Measurements from ENCODE around the gene ARHGAP8. TPM values are rescaled to one million over a fixed set of nuclear protein-coding genes. Genes with fewer than 3 reads are reported as not detected.
"Not testable (repeated sequence)": the region's sequence is repeated elsewhere in the genome, so short reads cannot be mapped to it uniquely, and the experiment has no call there.

Gene ARHGAP8
- total RNA-seq, 2 experiments from 2014 or later = 2.1 to 3.2 TPM

- Mint-ChIP-seq H3K4me1 (ENCODE audit: low read depth) (no peaks in the 10 kb centered on the region), H3K9me3 (peaks cover 3% of the 10 kb centered on the region), H3K36me3 (ENCODE audit: low read depth) (no peaks in the 10 kb centered on the region), H3K27ac (no peak overlapping the region), H3K4me3 (no peak overlapping the region), H3K27me3 (no peaks in the 10 kb centered on the region)
- intact Hi-C loops (cut with micrococcal nuclease) = no loop called here
- CTCF ChIA-PET = no interaction called here
- no peak for TF ChIP-seq CTCF (IDR thresholded peaks at IDR 0.05)
- POLR2A ChIA-PET = no interaction called here
- no peak for DNase-seq
- ATAC-seq = no peak
These were observed 95.5 kb downstream of the ARHGAP8 start for GRCh38 chr22:44847892-44848291.

- Mint-ChIP-seq H3K4me1 (ENCODE audit: low read depth) (no peaks in the 10 kb centered on the region), H3K4me3 (no peak overlapping the region), H3K27me3 (no peaks in the 10 kb centered on the region), H3K27ac (no peak overlapping the region), H3K9me3 (peaks cover 3% of the 10 kb centered on the region), H3K36me3 (ENCODE audit: low read depth) (no peaks in the 10 kb centered on the region)
- DNase-seq = no peak
- POLR2A ChIA-PET = no interaction called here
- CTCF ChIA-PET = interaction anchor here (1.3 kb wide), 1 partner anchor 28 kb away, joined by 3 read pairs; no protein-coding TSS in a partner anchor
- intact Hi-C loops (cut with micrococcal nuclease) = no loop called here
- no peak for ATAC-seq
- TF ChIP-seq CTCF (IDR thresholded peaks at IDR 0.05) = no peak
These were observed 95.9 kb downstream of the ARHGAP8 start for GRCh38 chr22:44848296-44848741.

- H3K9me3 Mint-ChIP-seq = peaks cover 3% of the 10 kb centered on the region
- no peaks in the 10 kb centered on the region for H3K36me3 Mint-ChIP-seq (ENCODE audit: low read depth)
- H3K27ac Mint-ChIP-seq = no peak overlapping the region
- intact Hi-C loops (cut with micrococcal nuclease) = no loop called here
- ATAC-seq (no peak), DNase-seq (no peak)
- no peak overlapping the region for H3K4me3 Mint-ChIP-seq
- TF ChIP-seq CTCF (IDR thresholded peaks at IDR 0.05) = no peak
- H3K27me3 Mint-ChIP-seq = no peaks in the 10 kb centered on the region
- H3K4me1 Mint-ChIP-seq (ENCODE audit: low read depth) = no peaks in the 10 kb centered on the region
- ChIA-PET CTCF (interaction anchor here (1.3 kb wide), 1 partner anchor 28 kb away, joined by 3 read pairs; no protein-coding TSS in a partner anchor), POLR2A (no interaction called here)
These were observed 96.5 kb downstream of the ARHGAP8 start for GRCh38 chr22:44848791-44849420.

- ATAC-seq = no peak
- CTCF ChIA-PET = no interaction called here
- no peak overlapping the region for H3K4me3 Mint-ChIP-seq
- no peak overlapping the region for H3K27ac Mint-ChIP-seq
- no peaks in the 10 kb centered on the region for H3K27me3 Mint-ChIP-seq
- DNase-seq = no peak
- POLR2A ChIA-PET = no interaction called here
- H3K36me3 Mint-ChIP-seq (ENCODE audit: low read depth) = no peaks in the 10 kb centered on the region
- H3K4me1 Mint-ChIP-seq (ENCODE audit: low read depth) = no peaks in the 10 kb centered on the region
- intact Hi-C loops (cut with micrococcal nuclease) = no loop called here
- H3K9me3 Mint-ChIP-seq = no peaks in the 10 kb centered on the region
- TF ChIP-seq CTCF (IDR thresholded peaks at IDR 0.05) = no peak
These were observed 98.6 kb downstream of the ARHGAP8 start for GRCh38 chr22:44850946-44851345.

GRCh38 chr22:44854641-44855040 is 102.3 kb downstream of the ARHGAP8 start:
- CTCF ChIA-PET = interaction anchor here (0.6 kb wide), 1 partner anchor 11 kb away, joined by 3 read pairs; no protein-coding TSS in a partner anchor
- H3K4me3 Mint-ChIP-seq; DNase-seq; POLR2A ChIA-PET; H3K27me3 Mint-ChIP-seq; H3K4me1 Mint-ChIP-seq (ENCODE audit: low read depth); H3K36me3 Mint-ChIP-seq (ENCODE audit: low read depth); H3K9me3 Mint-ChIP-seq; ATAC-seq; intact Hi-C loops (cut with micrococcal nuclease); H3K27ac Mint-ChIP-seq: not testable (repeated sequence)
